ENCODE data around the gene RAET1G. TPM values are rescaled to one million over a fixed set of nuclear protein-coding genes. Genes with fewer than 3 reads are reported as not detected.
"Not testable (repeated sequence)": the region's sequence is repeated elsewhere in the genome, so short reads cannot be mapped to it uniquely, and the experiment has no call there.

Gene RAET1G
- total RNA-seq, 1 donor from 2014 or later, result 0.73 TPM

DNA sequence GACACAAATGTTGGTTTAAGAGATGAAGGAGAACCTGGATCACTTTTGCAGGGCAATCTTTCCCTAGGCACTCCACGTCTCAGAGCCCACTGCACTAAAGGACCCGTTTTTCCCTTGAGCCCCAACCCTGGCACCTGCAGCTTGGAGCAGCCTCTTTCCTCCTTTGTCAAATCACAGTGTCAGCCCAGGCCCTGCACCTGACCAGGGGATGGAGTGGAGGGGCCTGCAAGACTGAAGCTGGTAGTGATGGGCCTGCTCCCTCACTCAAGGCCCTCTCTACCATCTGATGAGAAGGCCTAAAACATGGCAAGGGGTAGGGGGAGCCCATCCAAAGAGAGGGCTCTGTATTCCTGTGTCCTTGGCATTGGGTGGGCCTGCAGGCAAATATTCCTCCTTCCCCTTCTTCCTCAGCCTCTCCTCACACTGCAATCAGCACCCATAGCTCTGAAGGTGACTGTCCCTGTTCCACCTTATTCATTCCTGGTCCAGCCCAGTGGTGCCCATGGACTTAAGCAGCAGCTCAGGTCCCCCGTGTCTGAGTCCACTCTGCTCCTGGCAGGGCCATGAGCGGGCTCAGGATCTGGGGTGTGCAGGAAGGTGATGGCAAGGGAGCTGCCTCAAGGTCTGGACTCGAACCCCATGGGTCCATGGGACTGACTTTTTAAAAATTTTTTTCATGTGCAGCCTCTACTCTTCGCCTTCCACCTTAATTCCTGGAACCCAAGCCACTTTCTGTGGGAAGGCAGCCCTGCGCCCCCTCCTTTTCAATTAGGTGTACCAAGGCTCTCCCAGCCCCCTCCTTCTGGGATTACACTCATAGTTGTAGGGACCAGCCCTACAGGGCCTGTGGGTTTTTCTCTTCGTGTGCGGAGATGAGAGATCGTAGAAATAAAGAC is 6.7 kb downstream of the RAET1G start:
- no peaks in the 10 kb centered on the region for H3K36me3 Mint-ChIP-seq (ENCODE audit: unreplicated experiment)
- no peak overlapping the region for H3K4me3 Mint-ChIP-seq (ENCODE audit: unreplicated experiment)
- no peak for TF ChIP-seq CTCF (IDR thresholded peaks at IDR 0.05)
- H3K9me3 Mint-ChIP-seq (ENCODE audit: unreplicated experiment), result no peaks in the 10 kb centered on the region
- DNase-seq (ENCODE audit: extremely low spot score, unreplicated experiment), result peak; percentile 65
- H3K27ac Mint-ChIP-seq (ENCODE audit: unreplicated experiment), result no peak overlapping the region
- no peaks in the 10 kb centered on the region for H3K4me1 Mint-ChIP-seq (ENCODE audit: unreplicated experiment)
- peaks cover 26% of the 10 kb centered on the region for H3K27me3 Mint-ChIP-seq (ENCODE audit: unreplicated experiment)

DNA sequence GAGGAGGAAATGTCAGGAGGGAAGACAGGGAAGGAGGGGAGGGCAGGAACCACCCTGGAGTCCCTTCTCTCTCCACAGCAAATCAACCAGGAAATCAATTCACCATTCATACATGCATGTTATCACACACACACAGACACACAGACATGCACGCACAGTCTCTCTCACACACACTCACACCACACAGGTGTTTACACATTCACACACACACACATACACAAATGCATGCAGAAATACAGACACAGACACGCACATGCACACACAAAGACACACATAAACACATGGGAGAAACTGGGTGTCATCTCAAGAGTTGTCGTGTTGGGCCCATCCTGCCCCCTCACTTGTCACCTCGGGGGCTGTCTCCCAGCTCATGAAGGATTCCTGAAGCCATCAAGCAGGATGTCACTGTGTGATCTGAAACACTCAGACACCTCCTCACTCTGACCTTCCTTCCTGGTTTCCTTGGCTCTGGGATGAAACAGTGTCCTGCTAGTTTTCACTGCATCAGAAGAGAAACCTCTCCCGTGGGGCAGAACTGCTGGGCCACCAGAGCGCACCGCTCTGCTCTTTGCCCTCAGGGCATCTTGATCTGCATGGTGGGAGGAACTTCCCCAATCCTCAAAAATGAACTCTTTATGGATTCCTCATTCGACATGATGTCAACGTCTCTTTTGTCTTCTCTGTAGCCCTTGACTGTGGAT is 9.2 kb downstream of the RAET1G start:
- Mint-ChIP-seq H3K27me3 (ENCODE audit: unreplicated experiment) (peaks cover 26% of the 10 kb centered on the region), H3K9me3 (ENCODE audit: unreplicated experiment) (no peaks in the 10 kb centered on the region), H3K27ac (ENCODE audit: unreplicated experiment) (no peak overlapping the region), H3K36me3 (ENCODE audit: unreplicated experiment) (no peaks in the 10 kb centered on the region), H3K4me3 (ENCODE audit: unreplicated experiment) (no peak overlapping the region), H3K4me1 (ENCODE audit: unreplicated experiment) (no peaks in the 10 kb centered on the region)
- no peak for TF ChIP-seq CTCF (IDR thresholded peaks at IDR 0.05)
- peak; percentile 59 for DNase-seq (ENCODE audit: extremely low spot score, unreplicated experiment)

GRCh38 chr6:149913085-149913484 is 9.8 kb downstream of the RAET1G start:
- H3K4me1 Mint-ChIP-seq (ENCODE audit: unreplicated experiment), result no peaks in the 10 kb centered on the region
- TF ChIP-seq CTCF (IDR thresholded peaks at IDR 0.05), result no peak
- no peak for DNase-seq (ENCODE audit: extremely low spot score, unreplicated experiment)
- no peak overlapping the region for H3K4me3 Mint-ChIP-seq (ENCODE audit: unreplicated experiment)
- peaks cover under 1% of the 10 kb centered on the region for H3K36me3 Mint-ChIP-seq (ENCODE audit: unreplicated experiment)
- H3K27me3 Mint-ChIP-seq (ENCODE audit: unreplicated experiment), result peaks cover 21% of the 10 kb centered on the region
- H3K9me3 Mint-ChIP-seq (ENCODE audit: unreplicated experiment), result peaks cover 2% of the 10 kb centered on the region
- H3K27ac Mint-ChIP-seq (ENCODE audit: unreplicated experiment), result no peak overlapping the region

DNA sequence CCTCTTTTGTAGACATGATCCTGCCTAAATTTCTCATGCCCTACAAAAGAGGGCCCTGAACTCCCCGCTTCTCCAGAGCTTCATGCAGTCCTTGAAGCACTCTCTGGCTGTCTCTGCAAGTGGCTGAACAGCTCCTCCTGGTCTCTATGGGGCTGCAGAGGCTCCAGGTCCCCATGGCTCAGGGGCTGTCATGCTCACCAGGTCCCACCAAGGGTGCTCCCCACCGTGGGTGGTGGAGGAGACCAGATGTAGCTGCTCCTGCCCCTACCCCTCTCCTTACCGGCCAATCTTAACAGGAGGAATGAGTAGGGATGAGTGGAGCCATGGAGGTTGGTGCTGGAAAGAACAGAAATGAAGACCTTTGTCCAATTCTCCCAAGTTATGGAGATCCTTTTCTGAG is 10.2 kb downstream of the RAET1G start:
- H3K27me3 Mint-ChIP-seq (ENCODE audit: unreplicated experiment), result peaks cover 21% of the 10 kb centered on the region
- H3K36me3 Mint-ChIP-seq (ENCODE audit: unreplicated experiment); H3K4me3 Mint-ChIP-seq (ENCODE audit: unreplicated experiment); H3K4me1 Mint-ChIP-seq (ENCODE audit: unreplicated experiment); H3K27ac Mint-ChIP-seq (ENCODE audit: unreplicated experiment); H3K9me3 Mint-ChIP-seq (ENCODE audit: unreplicated experiment): not testable (repeated sequence)
- peak; percentile 63 for DNase-seq (ENCODE audit: extremely low spot score, unreplicated experiment)

- DNase-seq (ENCODE audit: extremely low spot score, unreplicated experiment), result peak; percentile 80
- no peak overlapping the region for H3K4me3 Mint-ChIP-seq (ENCODE audit: unreplicated experiment)
- TF ChIP-seq CTCF (IDR thresholded peaks at IDR 0.05), result no peak
- no peak overlapping the region for H3K27ac Mint-ChIP-seq (ENCODE audit: unreplicated experiment)
- no peaks in the 10 kb centered on the region for H3K4me1 Mint-ChIP-seq (ENCODE audit: unreplicated experiment)
- peaks cover 2% of the 10 kb centered on the region for H3K36me3 Mint-ChIP-seq (ENCODE audit: unreplicated experiment)
- peaks cover 21% of the 10 kb centered on the region for H3K27me3 Mint-ChIP-seq (ENCODE audit: unreplicated experiment)
- H3K9me3 Mint-ChIP-seq (ENCODE audit: unreplicated experiment), result peaks cover 6% of the 10 kb centered on the region
Observed at GRCh38 chr6:149910721-149911151, 12.2 kb downstream of the RAET1G start.
